Breast epithelium (tissue), 4 donors: ENCODE measurements around the gene CAPN11. TPM values are rescaled to one million over a fixed set of nuclear protein-coding genes. Genes with fewer than 3 reads are reported as not detected.

Experiments used
- DNase-seq, 2 donors: peaks; one replicate each; pipeline ENCODE4 v3.0.0-alpha.2; 2019; ENCODE audit warnings: low spot score in 2 of 2
- H3K27ac ChIP-seq, 2 donors: fragments of 200-600 bp; sonication (generic) in 1 of 2; one replicate each; pipeline ENCODE4 v1.5.1; 2016 to 2019; ENCODE audit warnings: mild to moderate bottlenecking in 1 of 2
- H3K27me3 ChIP-seq, 2 donors: fragments of 200-600 bp; sonication (generic) in 1 of 2; one replicate each; pipeline versions ENCODE4 v1.5.1 to v1.6.0; 2017 to 2019; ENCODE audit warnings: control low read depth in 1 of 2, mild to moderate bottlenecking in 1 of 2
- H3K36me3 ChIP-seq: fragments of 200-600 bp; one replicate; pipeline ENCODE4 v1.5.1; 2019
- H3K4me1 ChIP-seq, 2 donors: fragments of 200-600 bp; sonication (generic); one replicate each; pipeline ENCODE4 v1.5.1; 2016 to 2019; ENCODE audit warnings: control low read depth in 1 of 2
- H3K4me3 ChIP-seq, 3 donors: fragments of 200-600 bp; sonication (generic); 1 replicate in 2 of 3; 2 replicates in 1 of 3; pipeline ENCODE4 v1.5.1; 2016 to 2019; ENCODE audit warnings: mild to moderate bottlenecking in 3 of 3, moderate library complexity in 2 of 3
- H3K9me3 ChIP-seq, 2 donors: fragments of 200-600 bp; sonication (generic) in 1 of 2; one replicate each; pipeline ENCODE4 v1.5.1; 2016 to 2019; ENCODE audit warnings: control low read depth in 1 of 2
- CTCF ChIP-seq, 3 donors: fragments of 450-650 bp; IDR thresholded peaks; one replicate each; pipeline ENCODE4 v1.5.1; 2016 to 2017; ENCODE audit warnings: antibody characterized with exemption in 3 of 3, mild to moderate bottlenecking in 3 of 3, moderate library complexity in 3 of 3
- POLR2A ChIP-seq: fragments of 450-650 bp; IDR thresholded peaks from one replicate; pipeline ENCODE4 v1.6.1; 2016; ENCODE audit warnings: antibody characterized with exemption, mild to moderate bottlenecking, moderate library complexity
- POLR2AphosphoS5 ChIP-seq, 3 donors: sonication (generic); formaldehyde crosslinking; IDR thresholded peaks; one replicate each; pipeline ENCODE4 v1.6.1; 2017; ENCODE audit warnings: antibody characterized with exemption in 3 of 3
- intact Hi-C: fragments of 100-400 bp; cut with DNase I; formaldehyde crosslinking; loops from one replicate; pipeline ENCODE4 v1.15.1; 2023; ENCODE audit warnings: low total_unique reads
- total RNA-seq, 3 donors: library from RNA; depleted of rRNA; stranded (reverse); fragments of >200 nt; gene quantifications; one replicate each; pipeline ENCODE4 v1.1.0, GENCODE V29; 2016

CAPN11 gene
- total RNA-seq, 3 donors from 2014 or later = 1.1 to 3.8 (median 2.9) TPM

GRCh38 chr6:44167567-44167966 lies 8.9 kb downstream of the CAPN11 start:
- DNase-seq = no peak
- H3K4me1 ChIP-seq = no peaks in the 10 kb centered on the region
- H3K27ac ChIP-seq = no peak overlapping the region
- no peak overlapping the region for H3K4me3 ChIP-seq
- intact Hi-C loops = no loop called here
- no peaks in the 10 kb centered on the region for H3K9me3 ChIP-seq
- no peaks in the 10 kb centered on the region for H3K27me3 ChIP-seq
- TF ChIP-seq POLR2AphosphoS5 (IDR thresholded peaks at IDR 0.05) = no peak
- no peak for TF ChIP-seq CTCF (IDR thresholded peaks at IDR 0.05)
- no peak for TF ChIP-seq POLR2A
- no peaks in the 10 kb centered on the region for H3K36me3 ChIP-seq

GRCh38 chr6:44169154-44169553 lies 10.5 kb downstream of the CAPN11 start:
- H3K4me3 ChIP-seq = no peak overlapping the region
- H3K27me3 ChIP-seq = no peaks in the 10 kb centered on the region
- H3K9me3 ChIP-seq = no peaks in the 10 kb centered on the region
- H3K36me3 ChIP-seq = no peaks in the 10 kb centered on the region
- intact Hi-C loops = no loop called here
- no peak for DNase-seq
- no peaks in the 10 kb centered on the region for H3K4me1 ChIP-seq
- no peak overlapping the region for H3K27ac ChIP-seq
- no peak for TF ChIP-seq POLR2AphosphoS5 (IDR thresholded peaks at IDR 0.05)
- TF ChIP-seq POLR2A = no peak
- no peak for TF ChIP-seq CTCF (IDR thresholded peaks at IDR 0.05)

GRCh38 chr6:44169886-44170570 lies 11.4 kb downstream of the CAPN11 start:
- Histone ChIP-seq H3K36me3 (no peaks in the 10 kb centered on the region), H3K27ac (no peak overlapping the region), H3K4me1 (no peaks in the 10 kb centered on the region), H3K4me3 (no peak overlapping the region), H3K9me3 (no peaks in the 10 kb centered on the region), H3K27me3 (no peaks in the 10 kb centered on the region)
- no peak for TF ChIP-seq POLR2A
- TF ChIP-seq POLR2AphosphoS5 (IDR thresholded peaks at IDR 0.05) = no peak
- TF ChIP-seq CTCF (IDR thresholded peaks at IDR 0.05) = no peak
- intact Hi-C loops = loop anchor here (5.0 kb wide), 1 partner anchor 67 kb away; no protein-coding TSS in a partner anchor
- no peak for DNase-seq

GRCh38 chr6:44171899-44172546 lies 13.4 kb downstream of the CAPN11 start:
- intact Hi-C loops = loop anchor here (5.0 kb wide), 1 partner anchor 65 kb away; no protein-coding TSS in a partner anchor
- Histone ChIP-seq H3K9me3 (no peaks in the 10 kb centered on the region), H3K27ac (no peak overlapping the region), H3K4me1 (no peaks in the 10 kb centered on the region), H3K36me3 (no peaks in the 10 kb centered on the region), H3K27me3 (no peaks in the 10 kb centered on the region), H3K4me3 (no peak overlapping the region)
- no peak for DNase-seq
- TF ChIP-seq POLR2AphosphoS5 (IDR thresholded peaks at IDR 0.05) = no peak
- no peak for TF ChIP-seq POLR2A
- no peak for TF ChIP-seq CTCF (IDR thresholded peaks at IDR 0.05)
